Activated CD8-positive, alpha-beta memory T cell treated with anti-CD3 and anti-CD28 coated beads for 24 hours (primary cell): Measurements from ENCODE around the gene EMSY.

ENCODE experiments used
- DNase-seq: peaks from one replicate; pipeline ENCODE4 v3.0.0-alpha.2; 2020

The EMSY gene

GRCh38 chr11:76455931-76456330 lies 11.1 kb downstream of the EMSY start:
- DNase-seq, result no peak

- no peak for DNase-seq
These were observed 11.8 kb downstream of the EMSY start for GRCh38 chr11:76456571-76456970.

- DNase-seq, result no peak
These were observed 14.5 kb downstream of the EMSY start for GRCh38 chr11:76459299-76459698.

- DNase-seq, result no peak
These were observed 15.0 kb downstream of the EMSY start for GRCh38 chr11:76459846-76460245.

- no peak for DNase-seq
These were observed 17.5 kb downstream of the EMSY start for GRCh38 chr11:76462317-76462716.

- no peak for DNase-seq
These were observed 20.9 kb downstream of the EMSY start for GRCh38 chr11:76465701-76466100.

- DNase-seq, result no peak
These were observed 21.8 kb downstream of the EMSY start for GRCh38 chr11:76466666-76467065.

GRCh38 chr11:76469141-76469540 lies 24.3 kb downstream of the EMSY start:
- DNase-seq, result no peak

GRCh38 chr11:76471382-76471781 lies 26.6 kb downstream of the EMSY start:
- DNase-seq, result no peak

- no peak for DNase-seq
These were observed 35.4 kb downstream of the EMSY start for GRCh38 chr11:76480241-76480640.

GRCh38 chr11:76491644-76492043 lies 46.8 kb downstream of the EMSY start:
- no peak for DNase-seq

GRCh38 chr11:76493040-76493439 lies 48.2 kb downstream of the EMSY start:
- DNase-seq, result no peak

- no peak for DNase-seq
These were observed 49.1 kb downstream of the EMSY start for GRCh38 chr11:76493626-76494539.

GRCh38 chr11:76495019-76495418 lies 50.2 kb downstream of the EMSY start:
- DNase-seq, result no peak

- no peak for DNase-seq
These were observed 51.4 kb downstream of the EMSY start for GRCh38 chr11:76496174-76496573.

GRCh38 chr11:76501526-76502202 lies 56.8 kb downstream of the EMSY start:
- no peak for DNase-seq

GRCh38 chr11:76506833-76507232 lies 62.0 kb downstream of the EMSY start:
- no peak for DNase-seq

- DNase-seq, result no peak
These were observed 65.5 kb downstream of the EMSY start for GRCh38 chr11:76510060-76511047.

- DNase-seq, result no peak
These were observed 68.2 kb downstream of the EMSY start for GRCh38 chr11:76512851-76513653.

GRCh38 chr11:76513654-76514034 lies 68.8 kb downstream of the EMSY start:
- DNase-seq, result no peak

- DNase-seq, result no peak
These were observed 70.7 kb downstream of the EMSY start for GRCh38 chr11:76515494-76515893.

- no peak for DNase-seq
These were observed 78.3 kb downstream of the EMSY start for GRCh38 chr11:76523147-76523546.
